Right lobe of liver (tissue), 6 donors: Measurements from ENCODE around the gene SYCP2. TPM values are rescaled to one million over a fixed set of nuclear protein-coding genes. Genes with fewer than 3 reads are reported as not detected.

Experiments used
- ATAC-seq, 4 donors: fragments of 200-7000 bp; cut with Tn5 transposase; one replicate each; pipeline ENCODE4 v1.9.1; 2020; ENCODE audit warnings: mild to moderate bottlenecking in 4 of 4, moderate library complexity in 4 of 4
- DNase-seq, 3 donors: peaks; one replicate each; pipeline ENCODE4 v3.0.0-alpha.2; 2020
- H3K27ac ChIP-seq, 3 donors: fragments of 200-600 bp; one replicate each; pipeline ENCODE4 v1.8.0; 2022
- H3K27me3 ChIP-seq, 2 donors: fragments of 200-600 bp; one replicate each; pipeline ENCODE4 v1.8.0; 2022
- H3K36me3 ChIP-seq, 4 donors: fragments of 200-600 bp; sonication (generic) in 1 of 4; one replicate each; pipeline versions ENCODE4 v1.5.1 to v1.8.0; 2017 to 2022; ENCODE audit warnings: control low read depth in 1 of 4
- H3K4me1 ChIP-seq, 4 donors: fragments of 200-600 bp; sonication (generic) in 1 of 4; one replicate each; pipeline versions ENCODE4 v1.5.1 to v1.8.0; 2017 to 2022; ENCODE audit warnings: control low read depth in 1 of 4
- H3K4me3 ChIP-seq, 3 donors: fragments of 200-600 bp; one replicate each; pipeline ENCODE4 v1.8.0; 2022
- H3K9me3 ChIP-seq, 4 donors: fragments of 200-600 bp; sonication (generic) in 1 of 4; one replicate each; pipeline versions ENCODE4 v1.5.1 to v1.8.0; 2017 to 2022; ENCODE audit warnings: control low read depth in 1 of 4
- POLR2A ChIP-seq: fragments of 450-650 bp; IDR thresholded peaks from one replicate; pipeline ENCODE4 v1.6.1; 2017; ENCODE audit warnings: antibody characterized with exemption, mild to moderate bottlenecking
- WGBS: methylation state at CpG from one replicate; pipeline ENCODE4 v1.1.6; 2018; ENCODE audit warnings: low coverage, low lambda C conversion rate; ENCODE audit not compliant: insufficient coverage; ENCODE audit errors: missing lambda C conversion rate; 5-methylcytosine and 5-hydroxymethylcytosine counted together
- intact Hi-C, 2 donors: fragments of 100-400 bp; cut with DNase I; formaldehyde crosslinking; loops; one replicate each; pipeline versions ENCODE4 v1.11.2 to v1.14.1; 2022
- total RNA-seq, 6 experiments: library from RNA; depleted of rRNA in 2 of 6; stranded (reverse); fragments of >200 nt in 2 of 6; fragmentation: NEBNext Ultra II Directional in 3 of 6; extraction: Animal tissue kit (Norgen Biotek cat#: 25700) in 3 of 6; gene quantifications; one replicate each; pipeline versions ENCODE4 v1.1.0 to v1.2.4, GENCODE V29; 2016 to 2023
- TF ChIP-seq, protein P1 (sequence below), 4 donors: fragments of 200-600 bp in 3 of 4; fragments of 450-650 bp in 1 of 4; IDR thresholded peaks; one replicate each; pipeline versions ENCODE4 v1.5.1 to v1.8.0; 2016 to 2022; ENCODE audit warnings: antibody characterized with exemption in 4 of 4, mild to moderate bottlenecking in 2 of 4
- donor health status: DM: no; HTN: yes; CAD: no.
- donor health status: DM: no; HTN: no; CAD: no.
- donor health status: DM: no; HTN: no; CAD: no.
- donor health status: DM: no; HTN: yes; CAD: no.
- donor health status: DM: no; HTN: yes; CAD: no.

The SYCP2 gene
- total RNA-seq, 6 experiments from 2014 or later, result 0.18 to 0.95 (median 0.63) TPM

DNA sequence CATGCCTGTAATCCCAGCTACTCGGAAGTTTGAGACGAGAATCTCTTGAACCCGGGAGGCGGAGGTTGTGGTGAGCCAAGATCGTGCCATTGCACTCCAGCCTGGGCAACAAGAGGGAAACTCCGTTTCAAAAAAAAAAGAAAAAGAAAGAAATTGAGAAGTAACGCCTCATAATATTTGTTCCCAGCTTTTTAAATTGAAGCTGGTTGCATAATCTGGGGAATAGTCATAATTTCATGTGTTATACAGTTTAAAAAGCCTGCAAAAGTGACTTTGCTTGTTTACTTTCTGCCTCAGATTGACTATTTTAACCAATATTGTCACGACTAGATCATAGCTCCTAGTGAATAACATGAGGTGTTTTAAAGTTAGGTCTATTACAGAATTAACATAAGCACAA, 13.9 kb upstream of the SYCP2 start:
- peaks cover 0 to 19% (median 5%) of the 10 kb centered on the region in 4 donors for H3K36me3 ChIP-seq
- intact Hi-C loops, result no loop called here
- WGBS, result 88% methylated on average over 7 of the region's 8 CpGs
- H3K4me1 ChIP-seq, result no peaks in the 10 kb centered on the region
- no peaks in the 10 kb centered on the region for H3K9me3 ChIP-seq
- no peak for TF ChIP-seq POLR2A
- TF ChIP-seq, protein P1, sequence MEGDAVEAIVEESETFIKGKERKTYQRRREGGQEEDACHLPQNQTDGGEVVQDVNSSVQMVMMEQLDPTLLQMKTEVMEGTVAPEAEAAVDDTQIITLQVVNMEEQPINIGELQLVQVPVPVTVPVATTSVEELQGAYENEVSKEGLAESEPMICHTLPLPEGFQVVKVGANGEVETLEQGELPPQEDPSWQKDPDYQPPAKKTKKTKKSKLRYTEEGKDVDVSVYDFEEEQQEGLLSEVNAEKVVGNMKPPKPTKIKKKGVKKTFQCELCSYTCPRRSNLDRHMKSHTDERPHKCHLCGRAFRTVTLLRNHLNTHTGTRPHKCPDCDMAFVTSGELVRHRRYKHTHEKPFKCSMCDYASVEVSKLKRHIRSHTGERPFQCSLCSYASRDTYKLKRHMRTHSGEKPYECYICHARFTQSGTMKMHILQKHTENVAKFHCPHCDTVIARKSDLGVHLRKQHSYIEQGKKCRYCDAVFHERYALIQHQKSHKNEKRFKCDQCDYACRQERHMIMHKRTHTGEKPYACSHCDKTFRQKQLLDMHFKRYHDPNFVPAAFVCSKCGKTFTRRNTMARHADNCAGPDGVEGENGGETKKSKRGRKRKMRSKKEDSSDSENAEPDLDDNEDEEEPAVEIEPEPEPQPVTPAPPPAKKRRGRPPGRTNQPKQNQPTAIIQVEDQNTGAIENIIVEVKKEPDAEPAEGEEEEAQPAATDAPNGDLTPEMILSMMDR (IDR thresholded peaks at IDR 0.05), result no peak
- H3K27ac ChIP-seq, result no peak overlapping the region
- DNase-seq (no peak), ATAC-seq (no peak)
- no peak overlapping the region for H3K4me3 ChIP-seq
- H3K27me3 ChIP-seq, result peaks cover 0 to 4% of the 10 kb centered on the region in 2 donors

DNA sequence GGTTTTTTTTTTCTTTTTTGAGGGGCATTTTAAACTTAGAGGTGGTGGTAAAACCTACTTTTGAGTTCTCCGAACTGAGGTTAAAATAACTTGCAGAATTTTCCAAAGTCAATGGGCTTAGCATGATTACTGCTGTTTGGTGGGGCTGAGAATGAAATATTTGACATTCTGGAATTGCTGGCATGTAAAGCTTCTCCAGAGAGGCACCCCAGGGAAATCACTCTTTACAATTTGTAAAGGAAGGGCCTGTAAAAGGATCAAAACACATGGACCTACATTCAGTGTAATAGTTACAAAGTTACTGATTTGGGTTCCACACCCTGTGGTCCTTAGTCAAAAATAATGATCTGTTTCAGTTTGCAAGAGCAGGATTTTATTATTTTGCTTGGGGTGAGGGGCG, 12.3 kb upstream of the SYCP2 start:
- Histone ChIP-seq H3K4me1 (peaks cover 0 to 9% (median 0%) of the 10 kb centered on the region in 4 donors), H3K36me3 (peaks cover 0 to 19% (median 5%) of the 10 kb centered on the region in 4 donors), H3K27me3 (no peaks in the 10 kb centered on the region), H3K9me3 (no peaks in the 10 kb centered on the region), H3K4me3 (no peak overlapping the region), H3K27ac (no peak overlapping the region)
- TF ChIP-seq, protein P1 (IDR thresholded peaks at IDR 0.05), result no peak
- TF ChIP-seq POLR2A, result no peak
- intact Hi-C loops, result no loop called here
- DNase-seq (no peak), ATAC-seq (no peak)
- 92% methylated on average over 2 of the region's 2 CpGs for WGBS

DNA sequence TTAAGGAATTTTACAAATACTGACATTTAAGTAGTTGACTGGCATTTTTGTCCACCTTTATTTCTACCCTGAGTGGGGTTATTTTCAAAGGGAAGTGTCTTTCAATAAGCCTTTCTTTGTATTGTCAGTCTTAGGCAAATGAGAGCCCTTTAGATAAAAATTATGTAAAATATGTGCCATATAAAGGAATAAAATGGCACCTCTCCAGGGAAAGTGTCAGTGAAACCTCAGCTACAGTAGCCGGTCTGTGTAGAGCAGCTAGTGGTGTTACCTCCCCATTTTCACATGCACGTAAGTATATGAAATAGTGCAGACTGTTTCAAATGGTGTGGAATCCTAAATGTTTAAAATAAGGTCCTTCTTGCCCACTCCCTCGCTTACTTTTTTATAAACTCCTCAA, 11.7 kb upstream of the SYCP2 start:
- TF ChIP-seq, protein P1 (IDR thresholded peaks at IDR 0.05), result no peak
- TF ChIP-seq POLR2A, result no peak
- intact Hi-C loops, result no loop called here
- 77% methylated on average over 3 of the region's 3 CpGs for WGBS
- ATAC-seq (no peak), DNase-seq (no peak)
- H3K4me1 ChIP-seq, result peaks cover 0 to 9% (median 0%) of the 10 kb centered on the region in 4 donors
- H3K27ac ChIP-seq, result no peak overlapping the region
- no peaks in the 10 kb centered on the region for H3K27me3 ChIP-seq
- H3K36me3 ChIP-seq, result peaks cover 0 to 19% (median 3%) of the 10 kb centered on the region in 4 donors
- no peaks in the 10 kb centered on the region for H3K9me3 ChIP-seq
- H3K4me3 ChIP-seq, result no peak overlapping the region

DNA sequence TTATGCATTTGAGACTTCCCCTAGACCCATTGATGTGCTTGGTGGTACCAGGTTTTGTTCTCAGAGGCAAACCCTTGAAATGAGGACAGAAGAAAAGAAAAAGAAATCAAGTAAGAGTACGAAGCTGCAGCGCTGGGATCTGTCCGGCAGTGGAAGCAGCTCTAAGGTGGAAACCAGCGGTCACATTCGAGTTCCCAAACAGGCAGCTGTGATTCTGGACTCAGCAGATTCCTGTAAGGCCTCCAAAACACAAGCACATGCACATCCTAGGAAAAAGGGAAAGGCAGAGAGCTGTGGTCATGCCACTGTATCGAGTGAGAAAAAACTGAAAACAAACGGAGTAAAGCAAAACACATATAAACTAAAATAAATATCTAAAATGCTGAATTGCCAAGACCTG, 11.3 kb upstream of the SYCP2 start:
- Histone ChIP-seq H3K27ac (no peak overlapping the region), H3K27me3 (no peaks in the 10 kb centered on the region), H3K9me3 (no peaks in the 10 kb centered on the region), H3K4me3 (no peak overlapping the region), H3K4me1 (peaks cover 0 to 9% (median 0%) of the 10 kb centered on the region in 4 donors), H3K36me3 (peaks cover 0 to 19% (median 3%) of the 10 kb centered on the region in 4 donors)
- no peak for ATAC-seq
- DNase-seq, result no peak
- no peak for TF ChIP-seq POLR2A
- TF ChIP-seq, protein P1 (IDR thresholded peaks at IDR 0.05), result no peak
- WGBS, result 95% methylated on average over 5 of the region's 7 CpGs
- intact Hi-C loops, result no loop called here

DNA sequence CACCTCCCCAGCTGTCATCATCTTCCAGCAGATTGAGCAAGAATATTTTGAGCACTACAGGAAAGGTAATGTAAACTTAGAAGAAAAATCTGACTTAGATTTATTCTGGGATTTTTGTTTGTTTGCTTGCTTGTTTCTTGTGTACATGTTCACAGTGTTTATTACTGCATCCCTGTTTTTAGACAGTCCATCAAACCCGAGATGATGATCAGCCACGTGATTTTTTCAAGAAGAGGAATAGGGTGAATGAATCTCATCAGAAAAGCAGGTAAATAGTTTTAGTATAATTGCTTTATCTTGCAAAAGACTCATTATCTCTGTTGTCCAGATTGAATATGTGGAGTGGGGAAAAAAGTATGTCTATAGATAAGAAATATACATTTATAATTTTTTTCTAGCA, 8.8 kb upstream of the SYCP2 start:
- H3K36me3 ChIP-seq, result peaks cover 0 to 19% (median 3%) of the 10 kb centered on the region in 4 donors
- no peak overlapping the region for H3K4me3 ChIP-seq
- ATAC-seq (no peak), DNase-seq (no peak)
- no peak for TF ChIP-seq POLR2A
- TF ChIP-seq, protein P1 (IDR thresholded peaks at IDR 0.05), result no peak
- H3K4me1 ChIP-seq, result peaks cover 0 to 18% (median 0%) of the 10 kb centered on the region in 4 donors
- no peaks in the 10 kb centered on the region for H3K9me3 ChIP-seq
- 75% methylated on average over 2 of the region's 2 CpGs for WGBS
- intact Hi-C loops, result no loop called here
- no peak overlapping the region for H3K27ac ChIP-seq
- H3K27me3 ChIP-seq, result no peaks in the 10 kb centered on the region
